HepG2 (cell line): ENCODE measurements around the gene NXT1. TPM values are rescaled to one million over a fixed set of nuclear protein-coding genes. Genes with fewer than 3 reads are reported as not detected.

ENCODE experiments used
- ARID2 ChIP-seq: sonication (generic); formaldehyde crosslinking; IDR thresholded peaks from 2 replicates; pipeline ENCODE4 v1.8.1; 2022; ENCODE audit warnings: mild to moderate bottlenecking, missing genetic modification reagents, borderline replicate concordance
- EED ChIP-seq: sonication (generic); formaldehyde crosslinking; IDR thresholded peaks from 2 replicates; pipeline ENCODE4 v1.5.0; 2020; ENCODE audit warnings: mild to moderate bottlenecking, missing genetic modification reagents
- HIC2 ChIP-seq: sonication (generic); formaldehyde crosslinking; IDR thresholded peaks from 2 replicates; pipeline ENCODE4 v1.9.0; 2022; ENCODE audit warnings: low read depth, missing genetic modification reagents
- HNF4G ChIP-seq, 2 experiments: sonication (generic) in 1 of 2; formaldehyde crosslinking in 1 of 2; IDR thresholded peaks; 2 replicates each; pipeline versions ENCODE4 v1.4.0 to v1.6.1; 2011 to 2020; ENCODE audit warnings: borderline replicate concordance in 2 of 2, low read depth in 2 of 2, mild to moderate bottlenecking in 2 of 2, low read length in 1 of 2, missing genetic modification reagents in 1 of 2, moderate library complexity in 1 of 2
- MXI1 ChIP-seq: IDR thresholded peaks from 3 replicates; pipeline ENCODE4 v1.6.1; 2012; ENCODE audit warnings: low read depth, low read length, inconsistent platforms, borderline replicate concordance
- NFAT5 ChIP-seq: sonication (generic); formaldehyde crosslinking; IDR thresholded peaks from 2 replicates; pipeline ENCODE4 v1.4.0; 2020; ENCODE audit warnings: missing genetic modification reagents
- NFE2L1 ChIP-seq: sonication (generic); formaldehyde crosslinking; IDR thresholded peaks from 2 replicates; pipeline ENCODE4 v1.4.0; 2020; ENCODE audit warnings: missing genetic modification reagents, mild to moderate bottlenecking, borderline replicate concordance
- SP1 ChIP-seq, 2 experiments: fragments of 450-650 bp in 1 of 2; sonication (generic) in 1 of 2; formaldehyde crosslinking in 1 of 2; IDR thresholded peaks; 2 replicates each; pipeline versions ENCODE4 v1.4.0 to v1.6.1; 2016 to 2020; ENCODE audit warnings: missing genetic modification reagents in 1 of 2
- TCF12 ChIP-seq, 2 experiments: fragments of 450-650 bp in 1 of 2; sonication (generic) in 1 of 2; formaldehyde crosslinking in 1 of 2; IDR thresholded peaks; 2 replicates each; pipeline versions ENCODE4 v1.6.1 to v1.8.0; 2017 to 2022; ENCODE audit warnings: antibody characterized with exemption in 1 of 2, mild to moderate bottlenecking in 1 of 2, missing genetic modification reagents in 1 of 2, moderate library complexity in 1 of 2
- TOE1 ChIP-seq: sonication (generic); formaldehyde crosslinking; IDR thresholded peaks from 2 replicates; pipeline ENCODE4 v1.4.0; 2020; ENCODE audit warnings: mild to moderate bottlenecking, missing genetic modification reagents
- ZNF431 ChIP-seq: sonication (generic); formaldehyde crosslinking; IDR thresholded peaks from 2 replicates; pipeline ENCODE4 v1.9.0; 2022; ENCODE audit warnings: missing genetic modification reagents, low read depth, mild to moderate bottlenecking, borderline replicate concordance
- ZNF691 ChIP-seq: sonication (generic); formaldehyde crosslinking; IDR thresholded peaks from 2 replicates; pipeline ENCODE4 v1.4.0; 2020; ENCODE audit warnings: missing genetic modification reagents, low read depth, mild to moderate bottlenecking, borderline replicate concordance
- ZNF740 ChIP-seq: sonication (generic); formaldehyde crosslinking; IDR thresholded peaks from 2 replicates; pipeline ENCODE4 v1.4.0; 2020; ENCODE audit warnings: missing genetic modification reagents
- ZNF83 ChIP-seq: sonication (generic); formaldehyde crosslinking; IDR thresholded peaks from 2 replicates; pipeline ENCODE4 v1.4.0; 2020; ENCODE audit warnings: missing genetic modification reagents, mild to moderate bottlenecking, borderline replicate concordance
- ZSCAN29 ChIP-seq: sonication (generic); formaldehyde crosslinking; conservative IDR thresholded peaks from 2 replicates; pipeline ENCODE4 v1.4.0; 2020; ENCODE audit warnings: mild to moderate bottlenecking, missing genetic modification reagents
- polyA plus RNA-seq, 8 experiments: library from polyadenylated mRNA; depleted of rRNA in 3 of 8; stranded (reverse) in 7 of 8; unstranded in 1 of 8; fragments of >200 nt; fragmentation: Illumina TruSeq in 4 of 8; extraction: Trizol in 4 of 8; gene quantifications; 2 replicates each; pipeline versions ENCODE4 v1.2.1 to v1.2.3, GENCODE V29; 2011 to 2016; ENCODE audit warnings: low read depth in 4 of 8, missing spikeins in 1 of 8, mixed read lengths in 1 of 8; ENCODE audit not compliant: insufficient read depth in 1 of 8
- total RNA-seq, 5 experiments: library from RNA; depleted of rRNA; stranded (reverse); fragments of >200 nt; fragmentation: Illumina TruSeq; extraction: Trizol; gene quantifications; 2 replicates each; pipeline ENCODE4 v1.2.3, GENCODE V29; 2016; ENCODE audit warnings: low read depth in 1 of 5
- TF ChIP-seq, protein P1 (sequence below): sonication (generic); formaldehyde crosslinking; IDR thresholded peaks from 2 replicates; pipeline ENCODE4 v1.8.0; 2022; ENCODE audit warnings: low read depth, missing genetic modification reagents

The NXT1 gene
- total and polyA plus RNA-seq, 2 of the 13 experiments (the other 11 are each of a cell fraction or from before 2014, with no cell fraction given): 35.6 to 65.9 TPM

- TF ChIP-seq, protein P1, sequence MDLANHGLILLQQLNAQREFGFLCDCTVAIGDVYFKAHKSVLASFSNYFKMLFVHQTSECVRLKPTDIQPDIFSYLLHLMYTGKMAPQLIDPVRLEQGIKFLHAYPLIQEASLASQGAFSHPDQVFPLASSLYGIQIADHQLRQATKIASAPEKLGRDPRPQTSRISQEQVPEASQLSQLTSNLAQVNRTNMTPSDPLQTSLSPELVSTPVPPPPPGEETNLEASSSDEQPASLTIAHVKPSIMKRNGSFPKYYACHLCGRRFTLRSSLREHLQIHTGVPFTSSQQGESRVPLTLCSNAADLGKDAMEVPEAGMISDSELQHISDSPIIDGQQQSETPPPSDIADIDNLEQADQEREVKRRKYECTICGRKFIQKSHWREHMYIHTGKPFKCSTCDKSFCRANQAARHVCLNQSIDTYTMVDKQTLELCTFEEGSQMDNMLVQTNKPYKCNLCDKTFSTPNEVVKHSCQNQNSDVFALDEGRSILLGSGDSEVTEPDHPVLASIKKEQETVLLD: no peak; the same call in 1 of the 2 replicates
- TF ChIP-seq TOE1 (CRISPR knock-in tag) (no peak; the same call in 1 of the 2 replicates), ZNF83 (CRISPR knock-in tag) (peak; percentile 89; the same call in 1 of the 2 replicates), HNF4G (IDR thresholded peaks at IDR 0.05; ENCODE audit: borderline replicate concordance, low read depth, low read length) (no peak), HNF4G (CRISPR knock-in tag; IDR thresholded peaks at IDR 0.05; ENCODE audit: borderline replicate concordance, low read depth) (0 out of 2 replicates have a peak, but pooled peaks have one; percentile 14), HIC2 (CRISPR knock-in tag) (peak; percentile 36), SP1 (IDR thresholded peaks at IDR 0.05) (peak; percentile 84), SP1 (CRISPR knock-in tag; IDR thresholded peaks at IDR 0.05) (peak; percentile 100), NFAT5 (CRISPR knock-in tag) (peak; percentile 67), EED (CRISPR knock-in tag) (0 out of 2 replicates have a peak, but pooled peaks have one; percentile 32), ZSCAN29 (CRISPR knock-in tag) (0 out of 2 replicates have a peak, but pooled peaks have one; percentile 17), ZNF740 (CRISPR knock-in tag) (no peak; the same call in 1 of the 2 replicates), ZNF691 (CRISPR knock-in tag) (no peak), TCF12 (IDR thresholded peaks at IDR 0.05) (no peak), TCF12 (CRISPR knock-in tag; IDR thresholded peaks at IDR 0.05) (peak; percentile 62; the same call in 1 of the 2 replicates), MXI1 (peak; percentile 78; the same call in 2 of the 3 replicates), ZNF431 (CRISPR knock-in tag) (peak; percentile 85), NFE2L1 (CRISPR knock-in tag) (0 out of 2 replicates have a peak, but pooled peaks have one; percentile 86), ARID2 (CRISPR knock-in tag) (no peak)
Measured at GRCh38 chr20:23350196-23350903, at the start of gene NXT1 (continued).
